Suppressor macrophage treated with lipopolysaccharide for 1 hour (primary cell): ENCODE data around the gene IGFBP6.

Experiments
- DNase-seq, 3 donors: peaks; one replicate each; pipeline ENCODE4 v3.0.0-alpha.2; 2020 to 2022

IGFBP6 gene

DNA sequence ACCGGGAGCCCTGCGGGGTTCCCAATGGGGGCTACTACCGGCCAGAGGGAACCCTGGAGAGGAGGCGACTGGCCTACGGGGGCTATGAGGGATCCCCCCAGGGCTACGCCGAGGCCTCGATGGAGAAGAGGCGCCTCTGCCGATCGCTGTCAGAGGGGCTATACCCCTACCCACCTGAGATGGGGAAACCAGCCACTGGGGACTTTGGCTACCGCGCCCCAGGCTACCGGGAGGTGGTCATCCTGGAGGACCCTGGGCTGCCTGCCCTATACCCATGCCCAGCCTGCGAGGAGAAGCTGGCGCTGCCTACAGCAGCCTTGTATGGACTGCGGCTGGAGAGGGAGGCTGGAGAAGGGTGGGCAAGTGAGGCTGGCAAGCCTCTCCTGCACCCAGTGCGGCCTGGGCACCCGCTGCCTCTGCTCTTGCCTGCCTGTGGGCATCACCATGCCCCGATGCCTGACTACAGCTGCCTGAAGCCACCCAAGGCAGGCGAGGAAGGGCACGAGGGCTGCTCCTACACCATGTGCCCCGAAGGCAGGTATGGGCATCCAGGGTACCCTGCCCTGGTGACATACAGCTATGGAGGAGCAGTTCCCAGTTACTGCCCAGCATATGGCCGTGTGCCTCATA lies 37.9 kb upstream of the IGFBP6 start:
- DNase-seq = no peak

DNA sequence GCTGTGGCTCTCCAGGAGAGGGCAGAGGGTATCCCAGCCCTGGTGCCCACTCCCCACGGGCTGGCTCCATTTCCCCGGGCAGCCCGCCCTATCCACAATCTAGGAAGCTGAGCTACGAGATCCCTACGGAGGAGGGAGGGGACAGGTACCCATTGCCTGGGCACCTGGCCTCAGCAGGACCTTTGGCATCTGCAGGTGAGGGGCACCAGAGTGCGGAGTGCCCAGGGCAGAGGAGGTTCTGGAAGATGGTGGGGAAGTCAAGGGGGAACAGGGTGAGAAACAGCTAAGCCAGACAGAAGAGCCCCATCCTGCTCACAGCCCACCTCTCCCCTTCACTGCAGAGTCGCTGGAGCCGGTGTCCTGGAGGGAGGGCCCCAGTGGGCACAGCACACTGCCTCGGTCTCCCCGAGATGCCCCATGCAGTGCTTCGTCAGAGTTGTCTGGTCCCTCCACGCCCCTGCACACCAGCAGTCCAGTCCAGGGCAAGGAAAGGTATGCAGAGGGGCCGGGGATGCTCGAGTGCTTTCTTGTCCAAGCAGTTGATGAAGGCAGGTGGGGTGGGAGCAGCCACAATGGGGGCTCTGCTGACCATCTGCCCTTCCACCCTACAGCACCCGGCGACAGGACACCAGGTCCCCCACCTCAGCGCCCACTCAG lies 37.3 kb upstream of the IGFBP6 start:
- DNase-seq = no peak

DNA sequence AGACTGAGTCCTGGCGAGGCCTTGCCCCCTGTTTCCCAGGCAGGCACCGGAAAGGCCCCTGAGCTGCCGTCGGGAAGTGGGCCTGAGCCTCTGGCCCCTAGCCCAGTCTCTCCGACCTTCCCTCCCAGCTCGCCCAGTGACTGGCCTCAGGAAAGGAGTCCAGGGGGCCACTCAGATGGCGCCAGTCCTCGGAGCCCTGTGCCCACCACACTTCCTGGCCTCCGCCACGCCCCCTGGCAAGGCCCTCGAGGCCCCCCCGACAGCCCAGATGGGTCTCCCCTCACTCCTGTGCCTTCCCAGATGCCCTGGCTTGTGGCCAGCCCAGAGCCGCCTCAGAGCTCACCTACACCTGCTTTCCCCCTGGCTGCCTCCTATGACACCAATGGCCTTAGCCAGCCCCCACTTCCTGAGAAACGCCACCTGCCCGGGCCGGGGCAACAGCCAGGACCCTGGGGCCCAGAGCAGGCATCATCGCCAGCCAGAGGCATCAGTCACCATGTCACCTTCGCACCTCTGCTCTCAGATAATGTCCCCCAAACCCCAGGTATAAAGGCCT lies 36.7 kb upstream of the IGFBP6 start:
- DNase-seq = no peak

DNA sequence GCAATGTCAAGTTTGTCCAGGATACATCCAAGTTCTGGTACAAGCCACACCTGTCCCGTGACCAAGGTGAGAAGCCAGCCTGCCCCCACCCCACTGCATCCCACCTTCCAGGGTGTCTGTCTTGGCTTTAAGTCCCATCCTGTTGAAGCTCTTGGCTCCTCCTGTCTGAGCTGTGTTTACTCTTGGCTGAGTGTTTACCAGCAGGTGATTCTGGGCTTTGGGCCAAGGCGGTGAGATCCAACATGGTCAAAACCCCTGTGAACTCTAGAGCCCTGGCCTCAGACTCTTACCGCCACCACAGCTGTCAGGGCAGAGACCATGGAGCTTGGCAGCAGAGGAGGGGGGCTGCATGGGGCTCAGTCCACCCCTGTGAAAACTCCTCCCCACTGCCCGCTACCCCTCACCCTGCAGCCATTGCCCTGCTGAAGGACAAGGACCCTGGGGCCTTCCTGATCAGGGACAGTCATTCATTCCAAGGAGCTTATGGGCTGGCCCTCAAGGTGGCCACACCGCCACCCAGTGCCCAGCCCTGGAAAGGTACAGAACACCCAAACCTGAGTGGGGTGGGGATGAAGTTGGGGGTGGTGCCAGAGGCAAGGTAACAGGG lies 36.0 kb upstream of the IGFBP6 start:
- no peak for DNase-seq

DNA sequence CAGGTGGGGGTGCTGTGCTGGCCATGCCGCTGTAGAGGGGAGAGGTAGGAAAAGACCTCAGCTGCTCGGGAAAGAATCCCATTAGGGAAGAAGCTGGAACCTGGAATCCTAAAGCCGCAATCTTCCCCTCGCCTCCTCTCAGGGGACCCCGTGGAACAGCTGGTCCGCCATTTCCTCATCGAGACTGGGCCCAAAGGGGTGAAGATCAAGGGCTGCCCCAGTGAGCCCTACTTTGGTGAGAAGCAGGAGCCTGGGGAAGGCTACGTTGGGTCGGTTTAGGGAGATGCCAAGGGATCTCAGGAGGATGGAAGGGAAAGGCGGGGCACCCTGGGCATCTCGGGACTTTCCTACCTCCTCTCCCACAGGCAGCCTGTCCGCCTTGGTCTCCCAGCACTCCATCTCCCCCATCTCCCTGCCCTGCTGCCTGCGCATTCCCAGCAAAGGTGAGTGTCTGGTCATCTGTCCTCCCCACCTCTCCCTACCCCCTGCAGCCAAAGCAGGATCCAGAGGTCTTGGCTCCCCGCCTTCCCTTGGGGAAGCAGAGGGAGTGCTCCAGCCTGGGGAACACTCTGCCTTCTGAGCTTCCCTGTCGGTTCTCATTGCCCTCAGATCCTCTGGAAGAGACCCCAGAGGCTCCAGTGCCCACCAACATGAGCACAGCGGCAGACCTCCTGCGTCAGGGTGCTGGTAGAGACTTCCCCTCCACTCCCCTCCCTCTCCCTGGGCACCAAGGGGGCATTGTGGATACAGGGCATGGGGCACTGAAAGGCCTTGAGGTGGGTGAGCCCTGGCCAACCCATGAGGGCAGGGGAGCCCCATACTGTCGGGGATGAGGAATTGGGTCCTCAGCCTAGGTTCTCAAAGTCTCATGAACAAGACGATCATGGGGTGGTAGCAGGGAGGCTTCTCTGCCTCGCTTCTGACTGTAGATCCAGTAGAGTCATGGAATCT lies 35.2 kb upstream of the IGFBP6 start:
- no peak for DNase-seq

DNA sequence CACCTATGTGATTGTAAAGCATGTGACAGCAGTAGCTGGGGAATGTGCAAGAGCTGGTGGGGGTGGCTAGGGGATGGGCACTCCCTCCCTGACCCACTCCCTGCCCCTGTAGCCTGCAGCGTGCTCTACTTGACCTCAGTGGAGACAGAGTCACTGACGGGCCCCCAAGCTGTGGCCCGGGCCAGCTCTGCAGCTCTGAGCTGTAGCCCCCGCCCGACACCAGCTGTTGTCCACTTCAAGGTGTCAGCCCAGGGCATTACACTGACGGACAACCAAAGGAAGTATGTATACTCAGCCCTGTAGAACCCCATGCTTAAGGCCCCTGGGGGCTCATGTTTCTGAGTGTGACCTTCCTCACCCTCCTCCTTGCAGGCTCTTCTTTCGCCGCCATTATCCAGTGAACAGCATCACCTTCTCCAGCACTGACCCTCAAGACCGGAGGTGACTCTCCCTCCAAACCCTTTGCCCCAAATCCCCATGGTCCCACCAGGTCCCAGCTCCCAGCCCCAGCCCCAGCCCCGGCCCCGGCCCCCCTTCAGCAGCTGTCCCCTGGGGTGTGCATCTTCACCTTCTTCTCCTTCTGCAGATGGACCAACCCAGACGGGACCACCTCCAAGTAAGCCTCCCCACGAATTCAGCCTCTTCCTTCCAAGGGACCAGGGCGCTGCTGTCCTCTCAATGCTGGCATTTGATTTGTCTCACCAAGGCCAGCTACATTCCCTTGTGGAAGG lies 34.3 kb upstream of the IGFBP6 start:
- DNase-seq = no peak

DNA sequence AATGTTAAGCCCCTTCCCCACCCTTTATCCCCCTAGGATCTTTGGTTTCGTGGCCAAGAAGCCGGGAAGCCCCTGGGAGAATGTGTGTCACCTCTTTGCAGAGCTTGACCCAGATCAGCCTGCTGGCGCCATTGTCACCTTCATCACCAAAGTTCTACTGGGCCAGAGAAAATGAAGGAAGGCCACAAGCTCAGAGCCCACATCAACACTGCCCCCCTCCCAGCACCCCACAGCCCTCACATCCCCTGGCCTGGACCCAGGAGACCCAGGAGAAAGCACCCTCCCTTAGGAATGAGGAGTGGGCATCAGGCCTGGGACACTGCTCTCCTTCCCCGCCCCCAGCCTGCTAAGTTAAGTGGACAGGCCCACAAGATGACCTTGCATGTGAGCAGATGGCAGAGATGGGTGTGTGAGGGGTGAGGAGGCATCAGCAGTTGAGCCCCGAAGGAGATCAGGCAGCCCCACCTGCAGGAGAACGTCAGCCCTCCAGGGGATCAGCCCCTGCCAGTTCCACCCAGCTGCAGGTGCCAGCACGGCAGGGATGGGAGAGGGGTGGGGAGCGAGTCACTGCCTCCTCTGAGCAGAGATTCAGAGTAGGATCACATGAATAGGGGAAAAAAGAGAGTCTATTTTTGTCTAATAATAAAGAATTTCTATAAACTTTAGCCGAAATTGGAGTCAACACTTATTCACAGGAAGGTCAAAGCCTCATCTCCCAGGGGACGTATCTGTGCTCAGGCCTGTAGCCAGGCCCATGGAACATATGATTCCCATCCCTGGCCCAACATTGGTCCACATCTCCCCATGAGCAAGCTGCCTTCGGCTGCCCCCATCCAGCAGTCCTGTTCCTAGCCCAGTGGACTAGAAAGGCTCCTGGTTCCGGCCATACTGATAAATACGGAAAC lies 33.5 kb upstream of the IGFBP6 start:
- DNase-seq = no peak

DNA sequence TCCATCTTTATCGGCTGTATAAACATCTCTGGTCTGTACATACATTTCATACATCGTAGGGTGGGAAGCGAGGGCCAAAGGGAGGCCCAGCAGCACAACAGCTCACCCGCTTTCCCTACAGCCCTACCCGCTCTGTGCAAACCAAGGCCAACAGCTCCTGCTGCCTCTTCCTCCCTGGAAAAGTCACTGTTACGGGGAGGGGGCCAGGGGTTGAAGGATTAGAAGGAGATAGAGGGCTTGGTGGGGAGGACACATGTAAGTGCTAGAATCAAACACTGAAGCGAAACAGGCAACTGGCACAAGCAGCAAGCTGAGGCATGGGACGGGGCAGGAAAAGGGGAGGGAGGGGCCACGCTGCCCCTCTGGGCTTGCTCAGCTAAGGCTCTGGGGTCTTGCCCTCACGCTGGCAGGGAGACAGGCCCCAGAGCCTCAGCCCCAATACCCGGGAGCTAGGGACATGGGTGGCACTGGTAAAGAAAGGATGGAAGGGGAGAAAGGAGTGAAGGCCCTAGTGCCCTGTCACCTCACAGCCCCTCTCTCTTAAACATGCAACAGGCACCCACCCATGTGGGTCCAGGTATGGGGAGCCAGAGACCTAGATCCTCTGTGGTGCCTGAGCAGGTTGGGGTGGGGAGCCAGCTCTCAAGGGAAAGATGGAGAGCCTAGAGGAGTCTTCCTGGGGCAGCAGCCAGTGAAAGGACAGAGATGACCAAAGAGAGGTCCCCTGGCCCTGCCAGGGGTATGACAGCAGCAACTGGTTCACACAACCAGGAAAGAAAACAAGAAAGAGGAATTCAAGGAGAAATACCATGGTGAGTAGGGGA lies 32.6 kb upstream of the IGFBP6 start:
- DNase-seq = no peak

DNA sequence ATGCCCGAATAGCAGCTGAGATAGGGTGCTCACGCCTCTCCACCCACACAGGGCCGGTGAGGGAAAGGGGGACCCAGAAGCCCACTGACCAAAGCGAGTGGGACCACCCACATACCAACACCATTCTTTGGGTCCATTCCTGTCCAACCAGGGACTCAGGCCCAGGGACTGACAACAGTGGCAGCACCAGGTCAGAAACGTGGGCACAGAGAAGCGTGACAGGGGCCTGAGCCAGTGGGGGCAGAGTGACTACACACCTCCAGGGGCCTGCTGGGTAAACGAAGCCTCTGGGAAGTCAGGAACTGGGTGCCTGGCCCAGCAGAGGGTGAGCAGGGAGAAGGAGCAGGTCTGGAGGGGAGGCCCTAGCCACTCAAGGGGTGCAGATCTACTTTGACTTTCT lies 32.0 kb upstream of the IGFBP6 start:
- no peak for DNase-seq

DNA sequence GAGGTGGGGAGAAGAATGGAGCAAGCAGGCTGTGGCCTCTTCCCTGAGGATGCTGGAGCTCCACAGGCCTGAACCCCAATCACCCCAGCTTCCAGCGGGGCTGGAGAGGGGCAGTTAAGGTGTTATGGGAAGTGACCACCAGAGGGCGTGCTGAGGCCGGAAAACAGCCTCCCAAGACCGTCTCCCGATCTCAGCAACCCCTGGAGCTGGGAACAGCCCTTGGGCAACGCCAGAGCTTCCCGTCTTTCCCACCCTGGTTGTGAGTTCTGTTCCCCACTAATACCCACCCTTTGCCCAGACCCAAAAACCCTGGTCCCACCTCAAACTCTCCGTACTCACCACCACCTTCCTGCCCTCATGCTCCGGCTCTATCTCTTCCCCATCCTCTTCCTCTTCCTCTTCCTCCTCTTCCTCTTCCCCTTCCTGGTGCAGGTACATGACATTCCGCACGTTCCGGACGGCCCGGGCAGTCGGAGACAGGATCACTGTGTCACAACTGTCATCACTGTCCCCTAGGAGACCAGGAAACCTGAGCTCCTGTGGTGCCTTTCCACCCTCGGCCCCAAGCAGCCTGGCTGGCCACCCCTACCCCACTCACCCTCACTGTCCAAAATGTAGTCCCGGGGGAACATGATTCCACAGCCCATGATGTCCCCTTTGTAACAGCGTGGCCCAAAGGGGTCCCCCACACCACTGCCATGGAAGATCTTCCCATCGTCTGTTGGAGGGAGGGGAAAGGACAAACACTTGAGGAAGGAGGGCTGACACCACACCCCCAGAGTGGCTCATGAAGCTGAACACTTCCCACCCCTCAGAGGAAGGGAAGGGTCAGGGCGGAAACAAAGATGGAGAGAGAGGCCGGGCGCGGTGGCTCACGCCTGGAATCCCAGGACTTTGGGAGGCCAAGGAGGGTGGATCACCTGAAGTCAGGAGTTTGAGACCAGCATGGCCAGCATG lies 31.2 kb upstream of the IGFBP6 start:
- peak; percentile 75 to 89 (median 81) for DNase-seq

DNA sequence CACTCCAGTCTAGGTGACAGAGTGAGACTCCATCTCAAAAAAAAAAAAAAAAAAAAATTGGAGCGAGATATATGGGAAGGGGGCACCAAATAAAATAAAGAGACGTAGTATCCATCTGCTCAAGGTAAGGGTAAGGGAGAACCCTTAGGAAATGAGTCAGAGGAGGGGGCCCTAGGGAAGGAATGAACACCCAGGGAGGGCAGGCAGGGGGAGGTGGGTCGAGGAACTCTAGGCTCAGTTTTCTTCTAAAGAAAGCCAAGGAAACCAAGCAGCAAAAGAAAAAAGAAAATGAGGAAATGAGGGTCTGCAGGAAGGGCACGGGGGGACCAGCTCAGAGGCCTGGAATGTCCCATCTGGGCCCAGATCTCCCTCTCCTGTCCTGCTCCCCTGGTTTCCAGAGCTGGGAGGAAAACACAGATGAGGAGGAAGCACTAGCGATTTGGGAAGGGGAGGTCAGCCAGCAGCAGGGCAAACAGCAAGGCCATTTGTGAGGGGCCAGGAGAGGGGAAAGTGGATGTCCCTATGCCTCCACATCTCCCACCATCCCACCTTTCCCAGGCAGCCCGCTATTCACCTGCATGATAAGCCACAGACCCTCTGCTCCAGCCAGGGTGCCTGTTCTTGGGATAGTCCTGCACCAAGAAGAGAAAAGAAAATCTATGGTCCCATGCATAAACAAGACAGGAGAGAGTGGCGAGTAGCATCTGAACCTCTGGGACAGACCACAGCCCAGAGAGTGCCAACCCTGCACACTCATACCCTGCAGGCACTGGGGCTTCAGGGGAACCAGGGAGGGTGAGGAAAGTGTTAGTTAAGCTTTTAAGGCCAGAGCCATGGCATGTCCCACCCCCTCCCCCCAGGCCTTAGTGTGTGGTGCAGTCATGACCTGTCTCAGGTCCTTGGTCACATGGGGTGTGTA lies 30.1 kb upstream of the IGFBP6 start:
- DNase-seq = no peak

DNA sequence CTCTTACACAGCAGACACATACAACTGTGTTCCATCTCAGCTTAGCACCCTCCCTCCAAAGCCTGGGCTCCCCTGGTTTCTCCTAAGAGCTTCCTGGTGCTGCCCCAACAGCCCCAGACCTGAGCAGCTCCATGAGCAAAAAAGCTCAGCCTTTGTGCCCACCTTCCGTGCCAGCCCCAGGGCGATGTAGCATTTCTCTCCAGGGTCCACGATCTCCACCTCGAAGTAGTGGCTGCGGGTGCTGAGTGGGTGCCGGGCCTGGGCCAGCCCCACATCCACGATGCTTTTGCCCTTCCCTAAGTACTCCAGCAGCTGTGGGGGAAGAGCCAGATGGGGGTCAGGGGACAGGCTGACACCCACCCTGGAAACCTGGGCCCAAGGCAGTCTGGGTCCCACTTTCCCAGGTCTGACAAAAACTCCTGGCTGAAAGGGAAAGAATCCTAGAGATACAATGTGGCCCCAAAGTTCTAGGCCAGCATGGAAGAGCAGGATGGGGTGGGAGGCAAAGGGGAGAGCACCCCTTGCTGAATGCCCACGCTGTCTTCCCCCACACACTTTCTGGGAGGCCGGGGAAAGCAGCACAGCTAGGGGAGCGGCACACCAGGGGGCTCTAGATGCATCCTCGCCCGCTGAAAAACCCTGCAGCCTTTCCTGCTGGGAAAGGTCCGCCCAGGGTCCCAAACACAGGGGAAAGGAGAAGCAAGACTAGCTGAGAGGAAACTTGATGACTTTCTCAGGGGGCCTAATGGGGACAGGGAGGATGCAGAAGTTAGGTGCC lies 29.3 kb upstream of the IGFBP6 start:
- DNase-seq = no peak

DNA sequence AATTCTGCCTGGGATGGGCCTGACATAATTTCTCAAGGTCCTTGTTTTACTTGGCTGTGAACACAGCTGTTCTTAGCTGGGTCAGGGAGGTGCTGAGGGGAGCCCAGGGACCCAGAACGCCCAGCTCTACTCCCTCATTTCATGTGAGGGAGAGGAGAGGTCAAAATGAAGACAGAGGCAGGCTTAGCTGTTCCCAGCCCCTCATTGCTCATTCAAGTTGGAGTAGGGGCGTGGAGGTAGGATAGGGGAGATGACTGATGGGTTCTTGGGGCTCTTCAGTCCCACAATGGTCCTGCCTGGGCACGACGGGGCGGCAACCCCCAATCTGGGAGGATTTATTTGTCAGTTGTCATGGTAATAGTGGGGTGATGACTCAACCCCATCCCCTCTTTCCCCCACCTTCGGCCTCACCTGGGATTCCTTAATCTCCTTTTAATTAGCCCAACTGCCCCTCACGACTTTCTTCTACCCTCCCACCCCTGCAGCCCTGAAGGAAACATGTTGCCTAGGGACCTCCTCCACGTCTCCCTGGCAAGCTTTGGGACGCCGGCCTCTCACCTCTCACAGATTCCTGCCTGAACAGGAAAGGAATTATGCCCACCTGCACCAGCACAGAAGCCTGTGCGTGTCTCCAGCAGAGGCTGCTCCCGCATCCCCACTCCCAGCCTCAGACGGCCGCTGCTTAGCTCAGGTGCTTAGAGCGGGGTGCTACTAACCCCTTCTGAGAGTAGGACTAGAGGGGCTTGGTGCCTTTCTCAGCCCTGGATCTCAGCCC lies 28.5 kb upstream of the IGFBP6 start:
- DNase-seq = no peak

DNA sequence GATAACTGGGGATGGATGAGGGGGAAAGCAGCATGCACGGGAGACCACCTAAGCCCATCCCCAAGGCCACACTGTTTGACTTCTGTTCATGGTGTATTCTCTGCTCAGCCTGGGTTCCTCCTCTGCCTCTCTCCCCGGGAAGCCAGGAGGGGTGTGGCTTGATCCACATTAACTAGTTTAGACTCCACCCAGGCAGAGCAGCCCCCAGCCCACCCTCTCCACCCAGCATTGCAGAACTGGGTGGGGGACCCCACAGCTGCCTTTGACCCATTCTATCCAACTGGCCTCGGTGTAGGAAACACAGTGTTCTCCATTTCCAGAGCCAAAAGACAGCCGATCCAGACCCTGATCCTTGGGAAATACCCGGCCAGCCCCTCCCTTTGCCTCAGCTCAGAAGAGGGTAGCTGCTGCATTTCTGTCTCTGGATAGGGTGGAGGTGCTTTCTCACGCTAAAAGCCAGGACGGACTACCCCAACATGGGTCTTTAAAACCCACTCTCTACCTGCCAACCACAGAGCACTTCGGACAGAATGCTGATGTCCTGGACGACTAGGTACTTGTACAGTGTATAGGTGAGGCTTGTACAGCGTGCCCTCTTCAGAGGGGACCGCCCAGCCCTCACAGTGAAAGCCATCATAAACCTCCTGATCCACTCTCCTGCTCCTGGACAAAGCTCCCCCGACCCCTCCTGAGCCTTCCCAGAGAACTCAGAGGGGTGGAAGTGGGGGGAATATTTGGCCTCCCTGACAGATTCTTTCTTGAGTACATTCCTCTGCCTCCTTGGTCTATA lies 27.7 kb upstream of the IGFBP6 start:
- no peak for DNase-seq

DNA sequence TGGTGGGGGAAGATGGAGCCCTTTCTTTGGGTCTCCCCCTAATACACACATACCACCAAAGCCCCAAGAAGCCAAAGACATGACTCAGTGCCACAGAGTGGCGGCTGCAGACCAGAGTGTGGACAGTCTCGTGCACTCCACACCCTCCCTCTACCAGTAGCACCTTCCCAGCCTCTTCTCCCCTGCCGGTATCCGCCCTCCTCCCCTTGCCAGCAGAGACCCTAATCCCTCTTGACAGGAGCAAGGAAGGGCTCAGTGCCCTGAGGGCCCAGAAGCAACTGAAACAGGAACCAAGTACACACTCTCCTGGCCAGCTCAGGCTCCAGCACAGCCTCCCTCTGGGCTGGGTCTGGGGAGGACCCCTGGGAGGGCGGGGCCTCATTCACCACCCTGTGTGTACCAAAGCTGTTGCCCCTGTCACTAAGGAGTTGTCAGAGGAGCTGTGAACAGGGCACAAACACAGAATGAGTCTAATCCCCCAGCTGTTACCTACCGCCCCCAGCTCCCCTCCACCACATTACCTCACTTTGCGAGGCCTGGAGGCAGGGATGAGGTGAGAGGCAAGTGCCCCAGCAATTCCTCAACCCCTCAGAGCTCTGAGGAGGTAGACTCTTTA lies 26.5 kb upstream of the IGFBP6 start:
- DNase-seq = no peak
